ENCODE data around the gene PBX4.

DNA sequence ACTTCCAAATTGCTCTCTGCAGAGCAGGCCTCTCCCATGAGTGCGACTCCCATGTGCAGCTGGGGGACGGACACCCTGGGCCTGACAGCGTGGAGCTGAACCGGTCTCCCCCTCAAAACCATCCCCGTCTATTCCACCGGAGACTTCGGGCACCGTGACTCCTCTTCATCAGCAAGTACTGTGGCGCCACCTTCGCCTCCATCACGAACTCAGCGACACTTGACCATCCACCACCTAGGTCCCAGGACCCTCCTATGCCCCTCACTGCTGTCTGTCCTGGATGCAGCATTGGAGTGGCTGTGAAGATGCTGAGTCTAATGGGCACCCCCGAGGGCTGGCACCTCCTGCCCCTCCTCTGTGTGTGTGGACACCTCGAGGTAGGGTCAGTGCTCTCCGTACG is 59.9 kb downstream of the PBX4 start:
- TF ChIP-seq EZH2phosphoT487 (IDR thresholded peaks at IDR 0.05; ENCODE audit: borderline replicate concordance, low read depth, low read length): no peak
- TF ChIP-seq, protein P1, sequence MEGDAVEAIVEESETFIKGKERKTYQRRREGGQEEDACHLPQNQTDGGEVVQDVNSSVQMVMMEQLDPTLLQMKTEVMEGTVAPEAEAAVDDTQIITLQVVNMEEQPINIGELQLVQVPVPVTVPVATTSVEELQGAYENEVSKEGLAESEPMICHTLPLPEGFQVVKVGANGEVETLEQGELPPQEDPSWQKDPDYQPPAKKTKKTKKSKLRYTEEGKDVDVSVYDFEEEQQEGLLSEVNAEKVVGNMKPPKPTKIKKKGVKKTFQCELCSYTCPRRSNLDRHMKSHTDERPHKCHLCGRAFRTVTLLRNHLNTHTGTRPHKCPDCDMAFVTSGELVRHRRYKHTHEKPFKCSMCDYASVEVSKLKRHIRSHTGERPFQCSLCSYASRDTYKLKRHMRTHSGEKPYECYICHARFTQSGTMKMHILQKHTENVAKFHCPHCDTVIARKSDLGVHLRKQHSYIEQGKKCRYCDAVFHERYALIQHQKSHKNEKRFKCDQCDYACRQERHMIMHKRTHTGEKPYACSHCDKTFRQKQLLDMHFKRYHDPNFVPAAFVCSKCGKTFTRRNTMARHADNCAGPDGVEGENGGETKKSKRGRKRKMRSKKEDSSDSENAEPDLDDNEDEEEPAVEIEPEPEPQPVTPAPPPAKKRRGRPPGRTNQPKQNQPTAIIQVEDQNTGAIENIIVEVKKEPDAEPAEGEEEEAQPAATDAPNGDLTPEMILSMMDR (conservative IDR thresholded peaks at IDR 0.05; ENCODE audit: low read length): no peak
